ENCODE results near the gene LCTL.

- no peak for TF ChIP-seq CTCF (IDR thresholded peaks at IDR 0.05)
- no peak for TF ChIP-seq SIN3A (IDR thresholded peaks at IDR 0.05; ENCODE audit: borderline replicate concordance, insufficient read depth, low read depth, low read length)
- TF ChIP-seq POLR2AphosphoS5 (IDR thresholded peaks at IDR 0.05; ENCODE audit: low read depth, low read length): no peak
Measured at GRCh38 chr15:66580643-66581042, 14.8 kb upstream of the LCTL start.
